Esophagus squamous epithelium (tissue), 5 donors: Measurements from ENCODE around the gene SORD. TPM values are rescaled to one million over a fixed set of nuclear protein-coding genes. Genes with fewer than 3 reads are reported as not detected.
A peak's percentile ranks its signal among the peaks of the same experiment; 100 is the strongest.

Source experiments
- DNase-seq: peaks from one replicate; lab custom pipeline; 2025; lab: John Stamatoyannopoulos, UW
- H3K27ac ChIP-seq, 4 donors: fragments of 200-600 bp; sonication (generic); one replicate each; pipeline ENCODE4 v1.5.1; 2016 to 2019; ENCODE audit warnings: mild to moderate bottlenecking in 1 of 4
- H3K27me3 ChIP-seq, 4 donors: fragments of 200-600 bp; sonication (generic); 1 replicate in 3 of 4; 2 replicates in 1 of 4; pipeline versions ENCODE4 v1.5.1 to v1.6.0; 2017 to 2021; ENCODE audit warnings: antibody characterized with exemption in 1 of 4
- H3K36me3 ChIP-seq, 3 donors: fragments of 200-600 bp; sonication (generic); one replicate each; pipeline ENCODE4 v1.5.1; 2016 to 2019
- H3K4me1 ChIP-seq, 3 donors: fragments of 200-600 bp; sonication (generic); one replicate each; pipeline ENCODE4 v1.5.1; 2017 to 2019
- H3K4me3 ChIP-seq, 4 donors: fragments of 200-600 bp; sonication (generic); 1 replicate in 3 of 4; 2 replicates in 1 of 4; pipeline ENCODE4 v1.5.1; 2016 to 2019; ENCODE audit warnings: mild to moderate bottlenecking in 2 of 4, moderate library complexity in 1 of 4
- H3K9me3 ChIP-seq, 3 donors: fragments of 200-600 bp; sonication (generic); one replicate each; pipeline ENCODE4 v1.5.1; 2016 to 2019
- POLR2A ChIP-seq, 4 donors: fragments of 450-650 bp; IDR thresholded peaks; one replicate each; pipeline ENCODE4 v1.6.1; 2017; ENCODE audit warnings: antibody characterized with exemption in 4 of 4, mild to moderate bottlenecking in 4 of 4, moderate library complexity in 3 of 4
- WGBS, 2 donors: methylation state at CpG; one replicate each; pipeline ENCODE4 v1.1.5; 2018; 5-methylcytosine and 5-hydroxymethylcytosine counted together
- intact Hi-C: fragments of 100-400 bp; cut with DNase I; formaldehyde crosslinking; loops from one replicate; pipeline ENCODE4 v1.15.0; 2022
- total RNA-seq, 4 donors: library from RNA; depleted of rRNA; stranded (reverse); fragments of >200 nt; gene quantifications; one replicate each; pipeline ENCODE4 v1.1.0, GENCODE V29; 2016
- TF ChIP-seq, protein P1 (sequence below), 6 experiments: fragments of 450-650 bp in 4 of 6; fragments of 200-600 bp in 2 of 6; sonication (generic) in 2 of 6; IDR thresholded peaks; one replicate each; pipeline ENCODE4 v1.5.1; 2016 to 2019; ENCODE audit warnings: antibody characterized with exemption in 6 of 6, mild to moderate bottlenecking in 4 of 6, moderate library complexity in 4 of 6
- donor health status: DM: yes; HTN: yes; CAD: no.

The SORD gene
- total RNA-seq, 4 donors from 2014 or later = 26.3 to 39.3 (median 31.0) TPM

DNA sequence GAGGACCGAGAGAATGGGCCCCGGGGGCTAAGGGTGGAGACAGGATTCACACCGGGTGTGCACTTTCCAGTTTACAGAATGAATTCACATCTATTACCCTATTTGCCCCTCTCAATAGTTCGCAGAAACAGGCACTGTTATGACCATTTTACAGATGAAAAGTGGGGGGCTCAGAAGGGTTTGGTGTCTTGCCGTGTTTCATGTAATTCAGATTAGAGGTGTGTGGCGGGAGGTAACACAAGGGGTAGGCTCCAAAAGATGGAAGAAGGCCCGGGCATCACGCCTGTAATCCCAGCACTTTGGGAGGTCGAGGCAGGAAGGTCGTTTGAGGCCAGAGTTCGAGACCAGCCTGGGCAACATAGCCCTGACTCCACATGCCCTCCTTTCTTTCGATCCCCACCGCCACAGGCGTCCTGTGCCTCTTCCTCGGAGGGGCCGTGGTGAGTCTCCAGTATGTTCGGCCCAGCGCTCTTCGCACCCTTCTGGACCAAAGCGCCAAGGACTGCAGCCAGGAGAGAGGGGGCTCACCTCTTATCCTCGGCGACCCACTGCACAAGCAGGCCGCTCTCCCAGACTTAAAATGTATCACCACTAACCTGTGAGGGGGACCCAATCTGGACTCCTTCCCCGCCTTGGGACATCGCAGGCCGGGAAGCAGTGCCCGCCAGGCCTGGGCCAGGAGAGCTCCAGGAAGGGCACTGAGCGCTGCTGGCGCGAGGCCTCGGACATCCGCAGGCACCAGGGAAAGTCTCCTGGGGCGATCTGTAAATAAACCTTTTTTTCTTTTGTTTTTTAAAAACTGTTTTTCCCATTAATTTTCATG is 94.5 kb downstream of the SORD start:
- no peaks in the 10 kb centered on the region for H3K9me3 ChIP-seq
- peaks cover 13 to 96% (median 19%) of the 10 kb centered on the region in 4 donors for H3K27me3 ChIP-seq
- peak overlapping the region in 2 of 4 donors; percentile 21 to 45 for H3K4me3 ChIP-seq
- no peak for DNase-seq
- TF ChIP-seq POLR2A (IDR thresholded peaks at IDR 0.05) = no peak
- TF ChIP-seq, protein P1, sequence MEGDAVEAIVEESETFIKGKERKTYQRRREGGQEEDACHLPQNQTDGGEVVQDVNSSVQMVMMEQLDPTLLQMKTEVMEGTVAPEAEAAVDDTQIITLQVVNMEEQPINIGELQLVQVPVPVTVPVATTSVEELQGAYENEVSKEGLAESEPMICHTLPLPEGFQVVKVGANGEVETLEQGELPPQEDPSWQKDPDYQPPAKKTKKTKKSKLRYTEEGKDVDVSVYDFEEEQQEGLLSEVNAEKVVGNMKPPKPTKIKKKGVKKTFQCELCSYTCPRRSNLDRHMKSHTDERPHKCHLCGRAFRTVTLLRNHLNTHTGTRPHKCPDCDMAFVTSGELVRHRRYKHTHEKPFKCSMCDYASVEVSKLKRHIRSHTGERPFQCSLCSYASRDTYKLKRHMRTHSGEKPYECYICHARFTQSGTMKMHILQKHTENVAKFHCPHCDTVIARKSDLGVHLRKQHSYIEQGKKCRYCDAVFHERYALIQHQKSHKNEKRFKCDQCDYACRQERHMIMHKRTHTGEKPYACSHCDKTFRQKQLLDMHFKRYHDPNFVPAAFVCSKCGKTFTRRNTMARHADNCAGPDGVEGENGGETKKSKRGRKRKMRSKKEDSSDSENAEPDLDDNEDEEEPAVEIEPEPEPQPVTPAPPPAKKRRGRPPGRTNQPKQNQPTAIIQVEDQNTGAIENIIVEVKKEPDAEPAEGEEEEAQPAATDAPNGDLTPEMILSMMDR (IDR thresholded peaks at IDR 0.05) = no peak
- no peak overlapping the region for H3K27ac ChIP-seq
- intact Hi-C loops = loop anchor here (5.0 kb wide), 1 partner anchor 145 kb away; no protein-coding TSS in a partner anchor
- H3K4me1 ChIP-seq = peaks cover 5 to 67% (median 37%) of the 10 kb centered on the region in 3 donors
- peaks cover 0 to 46% (median 7%) of the 10 kb centered on the region in 3 donors for H3K36me3 ChIP-seq
- 45 to 50% methylated on average over 19 to 29 of the region's 33 CpGs for WGBS, 2 donors

GRCh38 chr15:45118131-45118588 is 95.2 kb downstream of the SORD start:
- Histone ChIP-seq H3K4me3 (peak overlapping the region in 2 of 4 donors; percentile 21 to 45), H3K4me1 (peaks cover 0 to 67% (median 32%) of the 10 kb centered on the region in 3 donors), H3K27ac (no peak overlapping the region), H3K27me3 (peaks cover 8 to 96% (median 16%) of the 10 kb centered on the region in 4 donors), H3K9me3 (no peaks in the 10 kb centered on the region), H3K36me3 (peaks cover 0 to 52% (median 7%) of the 10 kb centered on the region in 3 donors)
- no peak for TF ChIP-seq POLR2A (IDR thresholded peaks at IDR 0.05)
- TF ChIP-seq, protein P1 (IDR thresholded peaks at IDR 0.05) = peak; percentile 82 to 95 (median 88)
- intact Hi-C loops = loop anchor here (5.0 kb wide), 1 partner anchor 146 kb away; no protein-coding TSS in a partner anchor
- 6 to 8% methylated on average over 6 to 12 of the region's 14 CpGs for WGBS, 2 donors
- DNase-seq = peak; percentile 36

DNA sequence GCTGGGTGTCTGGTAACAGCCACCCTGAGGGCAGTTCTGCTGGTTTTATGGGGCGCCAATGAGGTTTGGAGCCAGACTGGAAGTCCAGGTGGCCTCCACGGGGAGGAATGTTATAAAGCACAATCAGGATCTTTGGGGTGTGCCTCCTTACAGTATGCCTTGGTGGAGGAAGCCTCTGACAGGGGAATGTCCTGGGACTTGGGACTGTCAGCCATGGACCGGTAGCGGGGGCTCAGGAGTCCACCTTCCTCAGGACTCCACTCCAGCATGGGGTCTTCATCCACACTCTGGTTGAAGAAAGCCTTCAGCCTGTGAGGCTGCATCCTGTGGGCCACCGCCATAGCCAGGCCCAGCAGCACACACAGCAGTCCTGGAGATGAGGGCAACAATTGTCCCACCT is 96.0 kb downstream of the SORD start:
- TF ChIP-seq POLR2A (IDR thresholded peaks at IDR 0.05) = no peak
- TF ChIP-seq, protein P1 (IDR thresholded peaks at IDR 0.05) = no peak
- intact Hi-C loops = loop anchor here (5.0 kb wide), 1 partner anchor 147 kb away; no protein-coding TSS in a partner anchor

GRCh38 chr15:45120081-45120972 is 97.3 kb downstream of the SORD start:
- Histone ChIP-seq H3K4me1 (peaks cover 0 to 64% (median 16%) of the 10 kb centered on the region in 3 donors), H3K36me3 (peaks cover 0 to 52% (median 7%) of the 10 kb centered on the region in 3 donors), H3K4me3 (no peak overlapping the region), H3K27me3 (peaks cover 5 to 89% (median 12%) of the 10 kb centered on the region in 4 donors), H3K27ac (no peak overlapping the region), H3K9me3 (no peaks in the 10 kb centered on the region)
- 96 to 100% methylated on average over 5 to 8 of the region's 10 CpGs for WGBS, 2 donors
- DNase-seq = no peak
- TF ChIP-seq, protein P1 (IDR thresholded peaks at IDR 0.05) = no peak
- TF ChIP-seq POLR2A (IDR thresholded peaks at IDR 0.05) = no peak
- intact Hi-C loops = no loop called here

More for the DNA sequence above, 96.0 kb downstream of the SORD start:
- Histone ChIP-seq H3K9me3 (no peaks in the 10 kb centered on the region), H3K27me3 (peaks cover 5 to 95% (median 14%) of the 10 kb centered on the region in 4 donors), H3K36me3 (peaks cover 0 to 52% (median 7%) of the 10 kb centered on the region in 3 donors), H3K27ac (no peak overlapping the region), H3K4me3 (no peak overlapping the region), H3K4me1 (peaks cover 0 to 67% (median 24%) of the 10 kb centered on the region in 3 donors)
- no peak for DNase-seq
- WGBS, 2 donors = 100% methylated on average over 1 to 2 of the region's 5 CpGs
